ENCODE measurements around the gene TOM1L2. TPM values are rescaled to one million over a fixed set of nuclear protein-coding genes. Genes with fewer than 3 reads are reported as not detected.

TOM1L2 gene
- total RNA-seq, 1 experiment from 2014 or later = 45.2 TPM

GRCh38 chr17:17815062-17815406, 157.2 kb downstream of the TOM1L2 start:
- no peak for ATAC-seq
- Histone ChIP-seq H3K36me3 (ENCODE audit: control insufficient read depth, insufficient read depth, low read length) (no peaks in the 10 kb centered on the region; the same call in 1 of the 2 replicates), H3K27ac (ENCODE audit: low read length) (peak overlapping the region; percentile 12; the same call in 1 of the 2 replicates), H3K4me1 (ENCODE audit: control insufficient read depth, insufficient read depth, low read length) (peaks cover 63% of the 10 kb centered on the region), H3K27me3 (ENCODE audit: control insufficient read depth, insufficient read depth, low read length) (no peaks in the 10 kb centered on the region), H3K4me3 (ENCODE audit: low read depth in 2 of 2, low read length in 2 of 2) (no peak overlapping the region), H3K9me3 (ENCODE audit: control insufficient read depth, insufficient read depth, low read depth, low read length) (no peaks in the 10 kb centered on the region)
- ChIA-PET POLR2A (interaction anchor here (0.6 to 0.8 kb wide), 3 partner anchors 21 to 311 kb away, joined by 3 to 5 read pairs (median 4); no protein-coding TSS in a partner anchor), CTCF (no interaction called here)
- TF ChIP-seq SIN3A (IDR thresholded peaks at IDR 0.05; ENCODE audit: borderline replicate concordance, insufficient read depth, low read depth, low read length) (no peak), POLR2AphosphoS5 (IDR thresholded peaks at IDR 0.05; ENCODE audit: low read depth, low read length) (no peak), CTCF (IDR thresholded peaks at IDR 0.05) (no peak), TCF7L2 (IDR thresholded peaks at IDR 0.05; ENCODE audit: low read depth, low read length) (no peak)
- TF ChIP-seq, protein P1, sequence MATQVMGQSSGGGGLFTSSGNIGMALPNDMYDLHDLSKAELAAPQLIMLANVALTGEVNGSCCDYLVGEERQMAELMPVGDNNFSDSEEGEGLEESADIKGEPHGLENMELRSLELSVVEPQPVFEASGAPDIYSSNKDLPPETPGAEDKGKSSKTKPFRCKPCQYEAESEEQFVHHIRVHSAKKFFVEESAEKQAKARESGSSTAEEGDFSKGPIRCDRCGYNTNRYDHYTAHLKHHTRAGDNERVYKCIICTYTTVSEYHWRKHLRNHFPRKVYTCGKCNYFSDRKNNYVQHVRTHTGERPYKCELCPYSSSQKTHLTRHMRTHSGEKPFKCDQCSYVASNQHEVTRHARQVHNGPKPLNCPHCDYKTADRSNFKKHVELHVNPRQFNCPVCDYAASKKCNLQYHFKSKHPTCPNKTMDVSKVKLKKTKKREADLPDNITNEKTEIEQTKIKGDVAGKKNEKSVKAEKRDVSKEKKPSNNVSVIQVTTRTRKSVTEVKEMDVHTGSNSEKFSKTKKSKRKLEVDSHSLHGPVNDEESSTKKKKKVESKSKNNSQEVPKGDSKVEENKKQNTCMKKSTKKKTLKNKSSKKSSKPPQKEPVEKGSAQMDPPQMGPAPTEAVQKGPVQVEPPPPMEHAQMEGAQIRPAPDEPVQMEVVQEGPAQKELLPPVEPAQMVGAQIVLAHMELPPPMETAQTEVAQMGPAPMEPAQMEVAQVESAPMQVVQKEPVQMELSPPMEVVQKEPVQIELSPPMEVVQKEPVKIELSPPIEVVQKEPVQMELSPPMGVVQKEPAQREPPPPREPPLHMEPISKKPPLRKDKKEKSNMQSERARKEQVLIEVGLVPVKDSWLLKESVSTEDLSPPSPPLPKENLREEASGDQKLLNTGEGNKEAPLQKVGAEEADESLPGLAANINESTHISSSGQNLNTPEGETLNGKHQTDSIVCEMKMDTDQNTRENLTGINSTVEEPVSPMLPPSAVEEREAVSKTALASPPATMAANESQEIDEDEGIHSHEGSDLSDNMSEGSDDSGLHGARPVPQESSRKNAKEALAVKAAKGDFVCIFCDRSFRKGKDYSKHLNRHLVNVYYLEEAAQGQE (IDR thresholded peaks at IDR 0.05; ENCODE audit: insufficient read depth in 1 of 2, low read depth in 2 of 2, low read length in 1 of 2) = no peak
- no peak for DNase-seq (ENCODE audit: low read depth, low spot score)
- no TSS peak for BruUV-seq (replicated peaks)
- in situ Hi-C loops (cut with HindIII; ENCODE audit: low pct_unique_long_range_greater_than_20kb, low sequenced_read_pairs) (no loop called here), intact Hi-C loops (cut with micrococcal nuclease; ENCODE audit: unreplicated experiment) (no loop called here)

GRCh38 chr17:17814162-17815061, 157.8 kb downstream of the TOM1L2 start:
- no TSS peak for BruUV-seq (replicated peaks)
- ChIA-PET CTCF (no interaction called here), POLR2A (interaction anchor here (0.5 to 0.8 kb wide), 4 partner anchors 19 to 311 kb away, joined by 3 to 5 read pairs (median 4); no protein-coding TSS in a partner anchor)
- no peak for ATAC-seq
- no peak for DNase-seq (ENCODE audit: low read depth, low spot score)
- no peaks in the 10 kb centered on the region; the same call in 1 of the 2 replicates for H3K36me3 ChIP-seq (ENCODE audit: control insufficient read depth, insufficient read depth, low read length)
- no peak overlapping the region for H3K27ac ChIP-seq (ENCODE audit: low read length)
- H3K4me3 ChIP-seq (ENCODE audit: low read depth in 2 of 2, low read length in 2 of 2) = no peak overlapping the region
- intact Hi-C loops (cut with micrococcal nuclease; ENCODE audit: unreplicated experiment) (loop anchor here (5.0 kb wide), 1 partner anchor 43 kb away; no protein-coding TSS in a partner anchor), in situ Hi-C loops (cut with HindIII; ENCODE audit: low pct_unique_long_range_greater_than_20kb, low sequenced_read_pairs) (no loop called here)
- no peaks in the 10 kb centered on the region for H3K9me3 ChIP-seq (ENCODE audit: control insufficient read depth, insufficient read depth, low read depth, low read length)
- no peaks in the 10 kb centered on the region for H3K27me3 ChIP-seq (ENCODE audit: control insufficient read depth, insufficient read depth, low read length)
- H3K4me1 ChIP-seq (ENCODE audit: control insufficient read depth, insufficient read depth, low read length) = peaks cover 57% of the 10 kb centered on the region
- TF ChIP-seq, protein P1 (IDR thresholded peaks at IDR 0.05; ENCODE audit: insufficient read depth in 1 of 2, low read depth in 2 of 2, low read length in 1 of 2) = no peak
- TF ChIP-seq TCF7L2 (IDR thresholded peaks at IDR 0.05; ENCODE audit: low read depth, low read length) = no peak
- no peak for TF ChIP-seq CTCF (IDR thresholded peaks at IDR 0.05)
- no peak; the same call in 1 of the 2 replicates for TF ChIP-seq POLR2AphosphoS5 (IDR thresholded peaks at IDR 0.05; ENCODE audit: low read depth, low read length)
- no peak for TF ChIP-seq SIN3A (IDR thresholded peaks at IDR 0.05; ENCODE audit: borderline replicate concordance, insufficient read depth, low read depth, low read length)

All from Panc1 (cell line).